HG03196 (cell line): ENCODE measurements around the gene RAN.
"Not testable (repeated sequence)": the region's sequence is repeated elsewhere in the genome, so short reads cannot be mapped to it uniquely, and the experiment has no call there.

ENCODE experiments used
- ATAC-seq: cut with Tn5 transposase; IDR thresholded peaks from one replicate; pipeline ENCODE4 v1.9.1; 2021; ENCODE audit not compliant: unreplicated experiment

Gene RAN

DNA sequence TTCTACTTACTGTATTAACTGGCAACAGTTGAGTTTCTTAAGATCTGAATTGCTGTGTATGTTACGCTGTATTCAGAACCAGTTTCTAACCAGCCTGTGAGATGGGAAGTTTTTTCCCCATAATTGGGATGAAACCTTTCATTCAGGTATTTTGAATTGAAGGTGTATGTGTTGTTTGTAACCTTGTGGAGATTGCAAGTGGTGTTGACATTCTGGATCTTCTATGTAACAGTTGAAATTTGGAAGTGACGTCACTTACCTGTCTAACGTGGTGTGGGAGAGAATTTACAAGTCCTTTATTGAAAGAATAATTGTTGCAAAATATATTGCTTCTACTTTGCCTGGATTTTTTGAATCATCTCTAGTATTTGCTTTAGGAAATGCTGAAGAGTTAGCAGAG is 5.5 kb downstream of the RAN start:
- ATAC-seq, result no peak

DNA sequence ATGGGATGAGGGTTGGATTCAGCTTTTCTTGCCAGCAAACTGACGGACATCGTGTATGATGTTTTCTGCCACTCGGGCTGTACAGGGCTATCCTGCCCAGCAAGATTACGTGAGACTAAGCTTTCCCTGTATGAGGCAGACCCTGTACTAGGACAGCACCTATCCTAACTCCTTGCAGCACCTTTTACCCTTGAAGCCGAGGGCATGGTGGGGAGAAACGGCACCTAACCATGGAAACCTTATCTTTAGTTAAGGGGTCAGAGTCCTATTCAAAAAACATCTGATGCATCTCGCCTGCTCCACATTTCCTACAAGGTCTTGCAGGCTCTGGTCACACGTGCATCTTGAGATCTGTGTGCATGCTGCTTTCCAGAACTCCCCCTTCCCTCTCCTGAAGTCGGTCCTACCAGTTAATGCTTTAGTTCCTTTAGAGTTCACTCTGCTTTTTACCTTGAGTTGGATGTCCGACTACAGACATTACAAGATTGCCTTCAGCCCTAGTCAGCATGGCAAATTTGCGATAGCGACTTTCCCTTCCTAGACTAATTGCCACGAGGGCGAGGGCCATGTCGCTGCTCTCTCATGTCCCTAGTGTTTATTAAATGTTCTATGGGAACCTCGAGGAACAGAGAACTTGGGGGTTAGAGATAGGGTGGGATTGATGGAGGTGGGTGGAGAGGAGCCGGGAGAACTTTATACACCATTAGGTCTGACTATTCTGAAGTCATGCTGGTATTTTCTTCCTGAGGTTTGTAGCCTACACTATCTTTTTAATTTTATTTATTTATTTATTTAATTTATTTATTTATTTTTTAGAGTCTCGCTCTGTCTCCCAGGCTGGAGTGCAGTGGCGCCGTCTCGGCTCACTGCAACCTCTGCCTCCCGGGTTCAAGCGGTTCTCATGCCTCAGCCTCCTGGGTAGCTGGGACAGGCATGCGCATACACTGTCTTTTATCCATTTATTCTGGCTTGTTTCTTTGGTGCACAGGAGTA is 6.6 kb downstream of the RAN start:
- no peak for ATAC-seq

DNA sequence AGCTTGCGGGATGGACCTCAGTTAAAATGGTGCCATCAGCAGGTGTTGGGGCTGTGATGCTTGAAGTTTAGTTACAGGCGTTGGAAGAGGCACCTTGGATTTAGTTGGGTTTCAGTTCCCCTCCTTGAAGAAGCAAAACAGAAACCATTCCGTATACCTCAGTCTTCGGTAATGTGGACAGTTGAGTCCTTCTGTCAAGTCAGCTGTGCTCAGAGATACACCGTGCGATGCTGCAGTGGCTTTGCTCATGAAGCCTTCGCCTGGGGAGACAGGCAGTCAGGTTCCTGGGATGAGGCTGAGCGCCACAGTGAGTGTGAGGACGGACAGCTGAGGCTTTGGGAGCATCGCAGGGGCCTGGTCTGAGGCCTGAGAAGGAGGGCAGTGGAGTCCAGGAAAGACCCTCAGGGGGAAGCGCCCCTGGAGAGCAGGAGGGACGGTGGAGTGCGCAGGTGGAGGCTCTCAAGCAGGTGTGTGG is 7.4 kb downstream of the RAN start:
- ATAC-seq, result peak; percentile 66

DNA sequence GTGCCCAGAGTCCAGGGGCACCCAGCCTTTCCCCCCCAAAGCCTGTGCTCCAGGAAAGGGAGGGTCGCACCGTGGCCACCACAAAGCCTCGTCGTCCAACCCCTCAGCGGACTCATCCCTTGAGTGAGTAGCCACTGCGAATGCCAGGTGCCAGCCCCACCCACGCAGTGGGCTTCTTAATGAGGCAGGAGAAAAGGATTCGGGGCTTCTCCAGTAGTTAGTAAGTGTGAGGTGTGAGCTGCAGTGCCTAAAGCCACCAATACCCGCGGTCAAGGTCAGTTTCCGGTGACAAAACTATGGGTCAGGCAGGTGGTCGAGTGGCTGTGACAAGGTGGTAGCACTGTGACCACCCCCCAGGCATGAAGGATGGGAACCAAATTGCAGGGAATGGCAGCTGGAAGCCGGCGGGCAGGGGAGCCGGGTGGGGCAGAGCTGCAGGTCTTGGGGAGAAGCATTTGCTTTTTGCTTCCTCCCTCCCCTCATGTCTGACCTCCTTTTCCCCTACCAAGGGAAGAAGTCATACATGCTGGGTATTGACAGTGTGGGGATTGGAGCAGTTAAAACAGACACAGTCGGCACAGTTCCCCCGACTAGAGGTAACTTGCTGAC is 8.0 kb downstream of the RAN start:
- no peak for ATAC-seq

DNA sequence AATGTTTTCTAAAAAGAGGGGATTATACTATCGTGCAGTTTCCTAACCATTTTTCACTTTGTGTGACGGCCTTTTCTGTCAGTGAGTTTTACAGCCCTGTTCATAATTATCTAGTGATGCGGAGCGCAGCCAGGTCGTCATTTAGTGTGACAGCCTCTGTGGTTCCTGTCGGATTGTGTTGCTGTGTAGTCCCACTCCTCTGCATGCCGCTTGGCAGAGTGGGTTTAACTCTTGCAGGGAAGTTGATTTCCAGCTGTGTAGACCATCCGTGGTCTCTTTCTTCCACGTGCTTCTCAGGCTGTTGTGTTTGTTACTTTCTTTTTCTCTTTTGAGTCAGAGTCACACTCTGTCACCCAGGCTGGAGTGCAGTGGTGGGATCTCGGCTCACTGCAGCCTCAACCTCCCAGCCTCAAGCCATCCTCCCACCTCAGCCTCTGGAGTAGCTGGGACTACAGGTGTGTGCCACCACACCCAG is 8.6 kb downstream of the RAN start:
- no peak for ATAC-seq

DNA sequence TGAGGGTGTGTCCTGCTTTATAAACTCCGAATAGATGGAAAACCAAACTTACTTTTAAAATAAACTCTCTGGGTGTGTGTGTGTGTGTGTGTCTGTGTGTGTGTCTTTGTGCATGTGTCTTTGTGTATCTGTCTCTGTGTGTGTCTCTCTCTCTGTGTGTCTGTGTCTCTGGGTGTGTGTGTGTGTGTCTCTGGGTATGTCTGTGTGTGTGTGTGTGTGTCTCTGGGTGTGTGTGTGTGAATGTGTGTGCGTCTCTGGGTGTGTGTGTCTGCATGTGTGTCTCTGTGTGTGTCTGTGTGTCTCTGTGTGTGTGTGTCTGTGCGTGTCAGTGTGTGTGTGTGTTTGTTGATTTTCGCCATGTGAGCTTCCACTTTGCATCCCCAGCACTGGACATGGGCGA is 9.2 kb downstream of the RAN start:
- no peak for ATAC-seq

DNA sequence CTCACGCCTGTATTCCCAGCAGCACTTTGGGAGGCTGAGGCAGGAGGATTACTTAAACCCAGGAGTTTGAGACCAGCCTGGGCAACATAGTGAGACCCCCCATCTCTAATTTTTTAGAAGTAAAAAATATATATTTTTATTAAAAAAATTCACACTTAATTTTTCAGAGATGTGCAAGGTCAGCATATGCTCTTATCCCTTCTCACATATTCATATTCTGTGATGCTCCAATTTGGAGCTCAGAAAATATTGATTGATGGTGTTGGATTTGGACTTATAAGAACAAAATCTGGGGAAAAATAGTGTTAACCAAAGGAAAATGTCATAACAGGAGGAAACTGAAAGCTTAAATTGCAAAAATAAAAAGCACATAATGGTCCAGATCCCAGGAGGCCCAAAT is 9.7 kb downstream of the RAN start:
- ATAC-seq, result no peak

DNA sequence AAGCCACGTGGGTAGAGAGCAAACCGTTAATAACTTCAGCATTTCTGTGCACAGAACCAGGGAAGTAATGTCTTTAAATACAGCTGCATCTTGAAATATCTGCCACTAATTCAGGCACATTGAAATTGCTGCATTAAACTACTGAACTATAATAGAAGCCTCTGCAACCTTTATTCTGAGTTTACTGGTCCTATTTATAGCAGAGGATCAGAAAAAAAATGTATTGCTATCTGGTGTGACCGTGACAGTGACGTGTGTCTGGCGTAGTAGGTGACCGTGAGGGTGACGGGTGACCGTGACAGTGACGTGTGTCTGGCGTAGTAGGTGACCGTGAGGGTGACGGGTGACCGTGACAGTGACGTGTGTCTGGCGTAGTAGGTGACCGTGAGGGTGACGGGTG is 15.3 kb downstream of the RAN start:
- ATAC-seq, result not testable (repeated sequence)

DNA sequence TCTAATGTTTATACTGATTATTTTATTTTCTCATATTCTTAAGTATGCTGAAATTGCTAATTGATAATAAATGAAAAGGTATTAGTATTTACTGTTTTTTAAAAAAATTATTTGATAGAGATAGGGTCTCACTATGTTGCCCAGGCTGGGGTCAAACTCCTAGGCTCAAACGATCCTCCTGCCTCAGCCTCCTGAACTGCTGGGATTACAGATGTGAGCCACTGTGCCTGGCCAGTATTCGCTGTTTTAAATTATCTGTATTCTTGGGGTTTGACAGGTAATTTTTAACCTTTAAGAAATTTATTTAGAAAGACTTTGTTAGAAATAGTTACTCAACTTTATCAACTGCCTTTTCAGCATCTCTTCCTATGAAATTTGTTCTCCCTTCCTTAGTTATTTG is 32.2 kb downstream of the RAN start:
- ATAC-seq, result no peak

DNA sequence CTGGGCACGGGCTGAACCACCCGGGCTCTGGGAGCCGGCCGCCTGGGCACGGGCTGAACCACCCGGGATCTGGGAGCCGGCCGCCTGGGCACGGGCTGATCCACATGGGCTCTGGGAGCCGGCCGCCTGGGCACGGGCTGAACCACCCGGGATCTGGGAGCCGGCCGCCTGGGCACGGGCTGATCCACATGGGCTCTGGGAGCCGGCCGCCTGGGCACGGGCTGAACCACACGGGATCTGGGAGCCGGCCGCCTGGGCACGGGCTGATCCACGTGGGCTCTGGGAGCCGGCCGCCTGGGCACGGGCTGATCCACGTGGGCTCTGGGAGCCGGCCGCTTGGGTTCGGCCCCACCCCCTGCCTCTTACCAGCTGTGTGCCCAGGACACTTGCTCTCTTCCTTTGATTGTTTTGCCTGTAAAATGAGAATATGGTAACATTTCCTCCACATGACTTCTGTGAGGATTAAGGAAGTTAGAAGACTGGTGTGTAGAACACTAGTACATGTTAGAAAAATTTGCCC is 33.1 kb downstream of the RAN start:
- ATAC-seq, result not testable (repeated sequence)

DNA sequence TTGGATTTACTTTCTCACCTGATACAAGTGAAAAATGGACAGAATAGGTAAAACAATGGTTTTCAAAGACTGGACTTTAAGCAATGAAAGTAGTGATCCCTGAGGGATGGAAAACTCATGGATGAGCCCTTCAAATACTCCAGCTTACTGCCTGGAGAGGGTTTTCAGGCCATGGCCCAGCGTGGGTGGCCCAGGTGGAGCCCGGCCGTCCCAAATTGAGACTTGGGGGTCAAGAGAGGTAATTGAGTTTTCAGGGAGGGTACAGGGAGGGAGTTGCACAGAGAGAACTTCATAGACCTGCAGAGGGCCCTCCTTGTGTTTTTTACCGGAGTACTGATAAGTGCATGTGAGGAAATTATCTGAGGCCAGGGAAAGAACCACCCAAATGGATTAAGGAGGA is 37.2 kb downstream of the RAN start:
- no peak for ATAC-seq

DNA sequence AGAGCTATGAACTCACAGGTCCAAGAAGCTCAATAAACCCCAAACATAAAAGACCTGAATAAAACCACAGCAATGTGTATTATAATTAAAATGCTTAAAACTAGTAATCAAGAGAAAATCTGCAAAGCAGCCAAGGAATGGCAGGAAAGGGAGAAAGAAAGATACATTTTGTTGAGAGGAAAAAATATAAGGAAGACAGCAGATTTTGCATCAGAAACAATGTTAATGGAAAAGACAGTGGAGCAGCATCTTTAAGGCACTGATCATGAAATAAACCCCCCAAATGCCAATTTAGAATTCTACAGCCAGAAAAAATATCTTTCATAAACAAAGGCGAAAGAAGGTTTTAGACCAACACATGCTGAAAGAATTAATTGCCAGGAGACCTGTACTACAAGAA is 39.3 kb downstream of the RAN start:
- no peak for ATAC-seq

DNA sequence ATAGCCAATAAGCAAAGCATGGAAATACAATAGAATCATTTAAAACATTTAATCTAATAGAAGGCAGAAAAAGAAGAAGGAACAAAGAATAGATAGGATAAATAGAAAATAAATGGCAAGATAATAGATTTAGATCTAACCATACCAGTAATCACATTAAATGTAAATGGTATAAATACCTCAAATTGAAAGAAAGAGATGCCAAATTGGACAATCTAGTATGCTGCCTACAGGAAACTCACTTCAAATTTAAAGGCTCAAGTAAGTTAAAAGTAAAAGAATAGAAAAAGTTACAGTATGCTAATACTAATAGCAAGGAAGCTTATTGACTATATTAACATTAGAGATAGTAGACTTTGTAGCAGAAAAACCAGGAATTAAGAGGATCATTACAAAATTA is 40.1 kb downstream of the RAN start:
- no peak for ATAC-seq

DNA sequence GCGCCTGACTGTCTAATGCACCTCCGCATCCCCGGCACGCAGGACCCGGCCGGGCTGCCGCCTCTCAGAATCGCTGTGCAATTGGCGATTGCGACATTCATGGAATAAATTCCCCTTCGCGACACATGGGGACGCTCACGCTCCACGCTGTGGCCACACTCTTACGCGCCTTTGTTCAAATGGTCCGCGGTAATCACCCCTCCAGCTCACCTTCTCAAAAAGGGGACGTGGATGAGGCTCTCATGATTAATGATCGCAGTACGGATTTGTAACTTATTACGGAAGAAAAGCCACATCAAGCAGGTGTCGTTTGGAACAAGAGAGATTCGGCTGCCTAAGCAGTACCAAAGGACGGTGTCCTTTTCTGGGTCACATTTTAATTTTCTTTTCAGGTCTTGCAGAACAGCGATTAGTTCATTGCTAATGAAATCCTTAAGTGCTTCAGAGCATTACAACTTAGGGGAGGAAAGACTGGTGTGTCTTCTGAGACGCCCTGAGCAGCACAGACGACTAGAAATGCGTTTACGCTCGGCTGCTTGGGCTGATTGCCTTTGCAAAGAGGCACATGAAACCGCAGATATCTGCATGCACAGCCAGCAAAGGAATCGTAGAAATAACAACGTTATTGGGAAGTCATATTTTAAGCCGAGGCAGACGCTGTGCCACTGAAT is 44.5 kb downstream of the RAN start:
- no peak for ATAC-seq

DNA sequence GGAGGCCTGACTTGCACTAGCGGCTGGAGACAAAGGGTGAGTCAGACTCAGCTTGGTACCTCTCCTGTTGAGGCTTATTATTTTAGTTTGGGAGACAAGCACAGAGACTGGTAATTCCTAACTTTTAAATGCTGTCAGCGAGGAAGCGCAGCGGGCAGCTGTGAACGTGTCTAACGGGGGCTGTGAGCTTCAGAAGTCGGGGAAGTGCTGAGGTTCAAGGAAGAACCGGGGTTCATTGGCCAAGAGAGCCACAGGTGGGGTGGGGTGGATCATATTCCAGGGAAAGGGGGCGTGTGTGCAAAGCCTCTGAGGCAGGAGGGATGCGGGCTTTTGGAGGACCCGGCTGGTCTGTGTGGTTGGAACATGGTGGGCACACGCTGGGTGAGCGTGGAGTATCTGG is 45.7 kb downstream of the RAN start:
- ATAC-seq, result no peak

DNA sequence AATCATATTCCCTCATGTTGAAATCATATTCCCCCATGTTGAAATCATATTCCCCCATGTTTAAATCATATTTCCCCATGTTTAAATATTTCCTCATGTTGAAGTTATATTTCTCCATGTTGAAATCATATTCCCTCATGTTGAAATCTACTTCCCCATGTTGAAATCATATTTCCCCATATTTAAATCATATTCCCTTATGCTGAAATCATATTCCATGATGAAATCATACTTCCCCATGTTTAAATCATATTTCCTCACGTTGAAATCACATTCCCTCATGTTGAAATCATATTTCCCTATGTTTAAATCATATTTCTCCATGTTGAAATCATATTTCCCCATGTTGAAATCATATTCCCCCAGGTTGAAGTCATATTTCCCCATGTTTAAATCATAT is 47.2 kb downstream of the RAN start:
- ATAC-seq, result no peak

DNA sequence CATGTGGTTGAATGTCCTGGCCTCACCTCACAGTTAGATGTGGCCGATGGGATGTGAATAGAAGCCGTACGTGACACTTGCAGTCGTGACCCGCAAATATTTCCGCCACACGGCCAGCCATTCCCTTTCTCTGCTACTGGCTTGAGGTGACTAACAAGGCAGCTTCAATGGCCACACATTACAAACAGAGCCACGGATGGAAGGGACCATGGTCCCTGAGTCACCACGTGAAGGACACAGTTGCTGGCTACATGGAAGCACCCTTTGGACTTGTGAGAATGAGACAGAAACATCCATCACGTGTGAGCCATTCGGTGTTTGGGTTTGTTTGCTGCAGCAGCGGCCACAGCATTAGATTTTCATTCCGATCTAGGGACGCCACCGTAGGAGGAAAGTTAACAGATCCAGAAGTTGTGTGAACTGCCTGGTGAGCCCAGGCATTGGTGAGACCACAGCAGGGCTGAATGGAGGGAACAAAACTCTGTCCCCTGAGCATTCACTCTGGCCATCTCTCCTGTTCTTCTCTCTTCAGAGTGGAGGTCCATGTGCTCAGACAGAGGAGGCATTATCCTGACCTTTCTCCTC is 48.3 kb downstream of the RAN start:
- no peak for ATAC-seq

DNA sequence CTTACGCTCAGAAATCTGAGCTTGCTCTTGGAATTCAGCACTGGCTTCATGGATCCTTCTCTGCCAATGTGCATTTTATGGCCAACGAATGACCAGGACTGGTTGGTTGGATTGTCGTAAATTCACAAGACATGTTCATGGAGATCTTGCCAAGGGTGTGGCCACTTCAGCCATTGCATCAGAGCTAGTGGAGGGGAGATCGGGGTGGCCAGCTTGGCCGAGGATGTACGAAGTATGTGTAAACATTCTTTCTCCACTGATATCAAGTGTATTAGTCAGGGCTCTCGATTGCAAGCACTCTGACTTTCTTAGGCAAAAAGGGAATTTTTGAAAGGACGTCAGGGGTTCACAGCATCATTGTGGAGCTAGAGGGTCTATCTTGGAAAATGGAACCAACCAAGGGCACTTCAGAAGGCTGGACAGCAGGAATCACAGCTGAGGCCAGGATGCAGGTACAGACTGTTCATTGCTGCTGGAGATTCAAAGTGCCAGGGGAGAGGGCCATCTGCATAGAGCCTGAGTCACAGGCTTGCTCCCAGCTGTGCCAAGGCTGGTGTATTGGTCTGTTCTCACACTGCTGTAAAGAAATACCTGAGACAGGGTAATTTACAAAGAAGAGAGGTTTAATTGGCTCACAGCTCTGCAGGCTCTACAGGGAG is 49.0 kb downstream of the RAN start:
- no peak for ATAC-seq

DNA sequence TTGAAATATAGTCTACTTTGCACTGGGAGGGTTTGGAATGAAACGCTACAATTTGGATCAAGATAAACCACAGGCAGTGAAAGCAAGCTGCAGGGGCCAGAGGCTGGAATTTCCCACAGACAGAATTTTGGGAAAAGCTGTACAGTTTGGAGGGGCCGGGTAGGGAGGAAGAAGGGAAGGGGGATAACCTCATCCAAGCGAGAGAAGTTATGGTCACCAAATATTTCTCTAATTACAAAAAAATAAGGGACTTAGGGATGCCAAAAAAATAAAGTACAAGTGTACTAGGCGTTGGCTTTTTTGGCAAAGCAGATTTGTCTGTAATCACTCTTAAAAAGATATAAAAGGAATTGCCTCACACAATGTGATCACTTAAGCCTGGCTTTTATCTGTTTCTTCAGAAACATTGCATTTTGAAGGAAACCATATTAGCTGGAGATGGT is 50.7 kb downstream of the RAN start:
- ATAC-seq, result no peak

DNA sequence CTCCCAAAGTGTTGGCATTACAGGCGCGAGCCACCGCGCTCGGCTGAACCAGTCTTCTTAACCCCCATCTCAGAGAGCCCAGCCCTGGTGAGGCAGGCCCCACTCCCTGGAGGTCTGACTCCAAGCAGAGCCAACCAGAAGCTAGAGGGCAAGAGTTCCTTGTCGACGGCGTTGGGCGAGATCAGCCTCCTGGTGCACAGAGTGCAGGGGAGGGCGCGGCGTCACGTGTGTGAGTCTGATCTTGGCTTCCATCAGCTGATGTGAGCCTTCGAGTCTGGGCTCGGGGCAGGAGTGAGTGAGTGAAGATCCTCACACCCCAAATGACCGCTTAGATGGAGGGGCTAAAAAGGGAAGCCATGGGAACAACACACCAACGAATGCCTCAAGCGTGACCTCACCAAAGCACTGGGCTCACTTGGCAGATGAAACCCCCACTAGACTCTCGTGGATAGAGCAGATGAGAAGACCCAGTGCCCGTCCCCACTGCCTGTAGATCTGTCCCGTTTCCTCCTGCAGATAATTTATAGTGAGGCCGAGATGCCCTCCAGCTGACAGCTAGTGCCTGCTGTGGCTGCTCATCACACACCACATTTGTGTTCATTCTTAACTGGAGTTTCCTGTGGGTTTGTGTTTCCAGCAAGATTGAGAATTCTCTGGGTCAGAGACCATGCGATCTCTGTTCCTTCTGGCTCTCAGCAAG is 53.2 kb downstream of the RAN start:
- no peak for ATAC-seq
